ENCODE measurements around the gene NRCAM. TPM values are rescaled to one million over a fixed set of nuclear protein-coding genes. Genes with fewer than 3 reads are reported as not detected.

Gene NRCAM
- total and polyA plus RNA-seq, 10 of the 15 experiments (the other 5 are each of a cell fraction or from before 2014, with no cell fraction given), result 0.30 to 2.0 (median 1.0) TPM

- BruUV-seq (replicated peaks), result no TSS peak
- DNase-seq (ENCODE audit: low read depth, low spot score) (no peak), FAIRE-seq (no peak), ATAC-seq (no peak)
- TF ChIP-seq NR2F1 (conservative IDR thresholded peaks at IDR 0.05) (no peak), NRF1 (conservative IDR thresholded peaks at IDR 0.05; ENCODE audit: low read depth, low read length) (no peak), TCF12 (IDR thresholded peaks at IDR 0.05; ENCODE audit: low read depth, low read length) (no peak), SMAD5 (IDR thresholded peaks at IDR 0.05; ENCODE audit: low read depth) (no peak), EGR1 (IDR thresholded peaks at IDR 0.05; ENCODE audit: borderline replicate concordance in 1 of 2, low read depth in 2 of 2, low read length in 2 of 2) (no peak), POLR2AphosphoS2 (IDR thresholded peaks at IDR 0.05; ENCODE audit: low read depth, low read length) (no peak)
- Histone ChIP-seq H2AFZ (ENCODE audit: control insufficient read depth, low read depth, low read length) (no peak overlapping the region), H3K9me3 (replicated peaks; ENCODE audit: control insufficient read depth, insufficient read depth, low read length) (no peaks in the 10 kb centered on the region), H3K9ac (ENCODE audit: control insufficient read depth, insufficient read depth, low read length) (no peak overlapping the region), H3K4me3 (no peak overlapping the region), H3K4me1 (ENCODE audit: control insufficient read depth, insufficient read depth, low read length) (no peaks in the 10 kb centered on the region), H3K4me2 (ENCODE audit: control insufficient read depth, insufficient read depth) (no peak overlapping the region), H3K27ac (ENCODE audit: control insufficient read depth, insufficient read depth) (no peak overlapping the region), H3K27me3 (replicated peaks in 1 of 2; ENCODE audit: control insufficient read depth in 2 of 2, insufficient read depth in 2 of 2, low read length in 1 of 2) (peaks cover 0 to 1% of the 10 kb centered on the region in 2 experiments; a peak in 2 of 4 replicates), H3K36me3 (ENCODE audit: control insufficient read depth in 2 of 2, insufficient read depth in 2 of 2, low read length in 1 of 2) (no peaks in the 10 kb centered on the region), H4K20me1 (ENCODE audit: control insufficient read depth, insufficient read depth) (no peaks in the 10 kb centered on the region), H3K79me2 (ENCODE audit: control insufficient read depth, insufficient read depth, low read length) (no peaks in the 10 kb centered on the region)
- ChIA-PET SMC1A (ENCODE audit: uncharacterized antibody, unreplicated experiment) (no interaction called here), POLR2A (no interaction called here), CTCF (no interaction called here), RAD21 (ENCODE audit: unreplicated experiment) (no interaction called here)
- intact Hi-C loops (cut with micrococcal nuclease; ENCODE audit: unreplicated experiment), result no loop called here
- in situ Hi-C loops (cut with MboI), result no loop called here
- 30% methylated on average over 3 of the region's 3 CpGs for WGBS (ENCODE audit: insufficient coverage, insufficient replicate concordance, low lambda C conversion rate, missing lambda C conversion rate)
These were observed 354.5 kb downstream of the NRCAM start for GRCh38 chr7:108101759-108102158.

GRCh38 chr7:108099713-108100112 lies 356.5 kb downstream of the NRCAM start:
- Histone ChIP-seq H3K27ac (ENCODE audit: control insufficient read depth, insufficient read depth) (no peak overlapping the region), H3K9ac (ENCODE audit: control insufficient read depth, insufficient read depth, low read length) (no peak overlapping the region), H3K27me3 (replicated peaks in 1 of 2; ENCODE audit: control insufficient read depth in 2 of 2, insufficient read depth in 2 of 2, low read length in 1 of 2) (peaks cover 0 to 1% of the 10 kb centered on the region in 2 experiments; a peak in 2 of 4 replicates), H3K79me2 (ENCODE audit: control insufficient read depth, insufficient read depth, low read length) (no peaks in the 10 kb centered on the region), H3K4me2 (ENCODE audit: control insufficient read depth, insufficient read depth) (no peak overlapping the region), H2AFZ (ENCODE audit: control insufficient read depth, low read depth, low read length) (no peak overlapping the region), H4K20me1 (ENCODE audit: control insufficient read depth, insufficient read depth) (no peaks in the 10 kb centered on the region), H3K36me3 (ENCODE audit: control insufficient read depth in 2 of 2, insufficient read depth in 2 of 2, low read length in 1 of 2) (no peaks in the 10 kb centered on the region), H3K4me3 (no peak overlapping the region), H3K4me1 (ENCODE audit: control insufficient read depth, insufficient read depth, low read length) (no peaks in the 10 kb centered on the region), H3K9me3 (replicated peaks; ENCODE audit: control insufficient read depth, insufficient read depth, low read length) (no peaks in the 10 kb centered on the region)
- intact Hi-C loops (cut with micrococcal nuclease; ENCODE audit: unreplicated experiment) (no loop called here), in situ Hi-C loops (cut with MboI) (no loop called here)
- ChIA-PET RAD21 (ENCODE audit: unreplicated experiment) (no interaction called here), SMC1A (ENCODE audit: uncharacterized antibody, unreplicated experiment) (interaction anchor here (1.0 to 1.1 kb wide), 2 partner anchors 14 to 84 kb away, joined by 3 read pairs; no protein-coding TSS in a partner anchor), POLR2A (interaction anchor here (0.6 kb wide), 1 partner anchor 10 kb away, joined by 3 read pairs; no protein-coding TSS in a partner anchor), CTCF (interaction anchor here (1.2 to 1.6 kb wide), 2 partner anchors 9 to 14 kb away, joined by 3 to 5 read pairs; no protein-coding TSS in a partner anchor)
- ATAC-seq, result no peak
- WGBS (ENCODE audit: insufficient coverage, insufficient replicate concordance, low lambda C conversion rate, missing lambda C conversion rate), result 39% methylated on average over 1 of the region's 1 CpG
- FAIRE-seq, result no peak
- DNase-seq (ENCODE audit: low read depth, low spot score), result no peak
- no TSS peak for BruUV-seq (replicated peaks)
- no peak for TF ChIP-seq ZSCAN29 (IDR thresholded peaks at IDR 0.05)
- no peak for TF ChIP-seq HSF1 (IDR thresholded peaks at IDR 0.05; ENCODE audit: low read depth, low read length)
- no peak for TF ChIP-seq JUNB (IDR thresholded peaks at IDR 0.05)
- no peak for TF ChIP-seq DPF2 (IDR thresholded peaks at IDR 0.05)
- TF ChIP-seq ASH2L (IDR thresholded peaks at IDR 0.05; ENCODE audit: borderline replicate concordance, low read depth), result no peak
- no peak for TF ChIP-seq TARDBP (IDR thresholded peaks at IDR 0.05; ENCODE audit: borderline replicate concordance)
- TF ChIP-seq IKZF1 (conservative IDR thresholded peaks at IDR 0.05), result no peak
- TF ChIP-seq RFX5 (IDR thresholded peaks at IDR 0.05; ENCODE audit: low read depth, low read length), result no peak
- TF ChIP-seq CHD1 (IDR thresholded peaks at IDR 0.05; ENCODE audit: low read depth, low read length), result no peak
- no peak for TF ChIP-seq SUZ12 (IDR thresholded peaks at IDR 0.05; ENCODE audit: unreplicated experiment)
- no peak for TF ChIP-seq BCL3 (IDR thresholded peaks at IDR 0.05; ENCODE audit: borderline replicate concordance, insufficient read depth, low read depth, low read length, poor library complexity, severe bottlenecking)
